Kidney (tissue), 14 donors: ENCODE data around the gene PP2D1. TPM values are rescaled to one million over a fixed set of nuclear protein-coding genes. Genes with fewer than 3 reads are reported as not detected.

Experiments used
- DNase-seq, 5 donors: peaks; one replicate each; pipeline ENCODE4 v3.0.0-alpha.2; 2013 to 2020
- FAIRE-seq: peaks from 2 replicates; lab custom pipeline; 2012; peaks lifted over from hg19 to GRCh38; lab: Jason Lieb, UNC
- H3K27ac ChIP-seq, 2 donors: one replicate each; pipeline ENCODE4 v1.7.0; 2013; ENCODE audit warnings: low read depth in 2 of 2, low read length in 2 of 2, inconsistent platforms in 1 of 2
- H3K27me3 ChIP-seq: one replicate; pipeline ENCODE4 v1.7.1; 2013; ENCODE audit warnings: low read length, inconsistent platforms; ENCODE audit not compliant: control insufficient read depth, insufficient read depth
- H3K36me3 ChIP-seq, 3 donors: one replicate each; pipeline versions ENCODE4 v1.7.0 to v1.7.1; 2013; ENCODE audit warnings: low read length in 3 of 3, control low read depth in 1 of 3, inconsistent platforms in 1 of 3; ENCODE audit not compliant: insufficient read depth in 3 of 3, control insufficient read depth in 2 of 3
- H3K4me1 ChIP-seq, 3 donors: one replicate each; pipeline versions ENCODE4 v1.7.0 to v1.7.1; 2013; ENCODE audit warnings: low read length in 3 of 3, inconsistent platforms in 1 of 3, low read depth in 1 of 3; ENCODE audit not compliant: control insufficient read depth in 2 of 3, insufficient read depth in 2 of 3
- H3K4me3 ChIP-seq, 3 donors: one replicate each; pipeline versions ENCODE4 v1.7.0 to v1.8.1; 2013; ENCODE audit warnings: low read length in 3 of 3, control low read depth in 1 of 3, inconsistent platforms in 1 of 3
- H3K9ac ChIP-seq, 3 donors: one replicate each; pipeline versions ENCODE4 v1.7.0 to v1.7.1; 2013; ENCODE audit warnings: low read length in 3 of 3, control low read depth in 1 of 3, inconsistent platforms in 1 of 3
- H3K9me3 ChIP-seq, 3 donors: one replicate each; pipeline versions ENCODE4 v1.7.0 to v1.7.1; 2013; ENCODE audit warnings: low read length in 3 of 3, control low read depth in 1 of 3, inconsistent platforms in 1 of 3; ENCODE audit not compliant: control insufficient read depth in 2 of 3, insufficient read depth in 1 of 3
- CTCF ChIP-seq: IDR thresholded peaks from 3 replicates; pipeline ENCODE4 v1.5.1; 2012; ENCODE audit warnings: mild to moderate bottlenecking, moderate library complexity, borderline replicate concordance; ENCODE audit not compliant: insufficient read depth; ENCODE audit errors: extremely low read depth
- intact Hi-C: fragments of 100-400 bp; cut with DNase I; formaldehyde crosslinking; loops from one replicate; pipeline ENCODE4 v1.11.1; 2022
- polyA plus RNA-seq: library from polyadenylated mRNA; stranded (reverse); fragments of 350-450 nt; fragmentation: Illumina TruSeq; extraction: RNeasy Lipid Tissue Mini Kit (QIAGEN cat#74804); gene quantifications from one replicate; pipeline ENCODE4 v1.2.3, GENCODE V29; 2014; ENCODE audit warnings: low read depth, low replicate concordance; ENCODE audit not compliant: insufficient read depth
- total RNA-seq: library from RNA; stranded (reverse); fragmentation: NEBNext Ultra II Directional; extraction: Animal tissue kit (Norgen Biotek cat#: 25700); gene quantifications from one replicate; pipeline ENCODE4 v1.2.1, GENCODE V29; 2021
- donor health status: control.
- donor health status: control.
- donor health status: control.
- donor health status: control.
- donor health status: control.
- donor health status: DM: yes; HTN: yes; CAD: no.
- donor health status: Normal renal cell carcinoma (clear cell type).

The PP2D1 gene
- total and polyA plus RNA-seq, 2 donors from 2014 or later: not detected

- intact Hi-C loops: no loop called here
- Histone ChIP-seq H3K9me3 (no peaks in the 10 kb centered on the region), H3K9ac (no peak overlapping the region), H3K27ac (no peak overlapping the region), H3K4me3 (no peak overlapping the region), H3K4me1 (no peaks in the 10 kb centered on the region), H3K27me3 (no peaks in the 10 kb centered on the region), H3K36me3 (no peaks in the 10 kb centered on the region)
- no peak for TF ChIP-seq CTCF
- DNase-seq: no peak
- FAIRE-seq: no peak
Measured at GRCh38 chr3:20015525-20015924, 3.5 kb upstream of the PP2D1 start.

- TF ChIP-seq CTCF: no peak
Measured at GRCh38 chr3:20013396-20013795, 1.3 kb upstream of the PP2D1 start.

GRCh38 chr3:20008646-20009045, 3.4 kb downstream of the PP2D1 start:
- intact Hi-C loops: no loop called here
- Histone ChIP-seq H3K27me3 (no peaks in the 10 kb centered on the region), H3K9ac (no peak overlapping the region), H3K4me3 (no peak overlapping the region), H3K4me1 (no peaks in the 10 kb centered on the region), H3K9me3 (no peaks in the 10 kb centered on the region), H3K36me3 (no peaks in the 10 kb centered on the region), H3K27ac (no peak overlapping the region)
- FAIRE-seq: no peak
- no peak for DNase-seq
- no peak for TF ChIP-seq CTCF

More at GRCh38 chr3:20013396-20013795, 1.3 kb upstream of the PP2D1 start:
- DNase-seq (no peak), FAIRE-seq (no peak)
- no peak overlapping the region for H3K27ac ChIP-seq
- H3K36me3 ChIP-seq: no peaks in the 10 kb centered on the region
- H3K4me1 ChIP-seq: no peaks in the 10 kb centered on the region
- no peaks in the 10 kb centered on the region for H3K27me3 ChIP-seq
- no peak overlapping the region for H3K9ac ChIP-seq
- intact Hi-C loops: no loop called here
- H3K4me3 ChIP-seq: no peak overlapping the region
- no peaks in the 10 kb centered on the region for H3K9me3 ChIP-seq

- Histone ChIP-seq H3K9ac (no peak overlapping the region), H3K4me1 (no peaks in the 10 kb centered on the region), H3K9me3 (no peaks in the 10 kb centered on the region), H3K36me3 (no peaks in the 10 kb centered on the region), H3K4me3 (no peak overlapping the region), H3K27ac (no peak overlapping the region), H3K27me3 (no peaks in the 10 kb centered on the region)
- FAIRE-seq (no peak), DNase-seq (no peak)
- no peak for TF ChIP-seq CTCF
- intact Hi-C loops: no loop called here
Measured at GRCh38 chr3:20007960-20008359, 4.1 kb downstream of the PP2D1 start.
